Astrocyte (in vitro differentiated cells and primary cell): ENCODE results near the gene SLC9A1. TPM values are rescaled to one million over a fixed set of nuclear protein-coding genes. Genes with fewer than 3 reads are reported as not detected.
"Not testable (repeated sequence)": the region's sequence is repeated elsewhere in the genome, so short reads cannot be mapped to it uniquely, and the experiment has no call there.

Source experiments
- DNase-seq: peaks from one replicate; pipeline ENCODE4 v3.0.0-alpha.2; 2010; ENCODE audit warnings: low read depth
- FAIRE-seq: peaks from 2 replicates; lab custom pipeline; 2011; peaks lifted over from hg19 to GRCh38; lab: Jason Lieb, UNC
- H2AFZ ChIP-seq: 2 replicates; pipeline ENCODE4 v1.6.0; 2012; ENCODE audit warnings: low read depth, low read length, inconsistent platforms
- H3K27ac ChIP-seq: 2 replicates; pipeline ENCODE4 v1.5.1; 2011; ENCODE audit warnings: low read depth, low read length, inconsistent platforms
- H3K27me3 ChIP-seq: 2 replicates; pipeline ENCODE4 v1.6.0; 2011; ENCODE audit warnings: low read length, inconsistent platforms; ENCODE audit not compliant: insufficient read depth
- H3K36me3 ChIP-seq: 2 replicates; pipeline ENCODE4 v1.5.1; 2011; ENCODE audit warnings: low read length, inconsistent platforms; ENCODE audit not compliant: insufficient read depth
- H3K4me1 ChIP-seq: 2 replicates; pipeline ENCODE4 v1.5.1; 2011; ENCODE audit warnings: low read length, inconsistent platforms; ENCODE audit not compliant: insufficient read depth
- H3K4me2 ChIP-seq: 2 replicates; pipeline ENCODE4 v1.6.0; 2012; ENCODE audit warnings: low read length, inconsistent platforms
- H3K4me3 ChIP-seq: 2 replicates; pipeline ENCODE4 v1.5.1; 2011; ENCODE audit warnings: low read depth, mild to moderate bottlenecking, low read length, inconsistent platforms; ENCODE audit not compliant: insufficient read depth
- H3K79me2 ChIP-seq: 2 replicates; pipeline ENCODE4 v1.6.0; 2012; ENCODE audit warnings: mild to moderate bottlenecking, low read length, inconsistent platforms; ENCODE audit not compliant: insufficient read depth
- H3K9ac ChIP-seq: 2 replicates; pipeline ENCODE4 v1.6.0; 2012; ENCODE audit warnings: mild to moderate bottlenecking, low read length, inconsistent platforms
- H3K9me3 ChIP-seq: 2 replicates; pipeline ENCODE4 v1.5.1; 2012; ENCODE audit warnings: low read depth, mild to moderate bottlenecking, low read length, inconsistent platforms; ENCODE audit not compliant: insufficient read depth
- H4K20me1 ChIP-seq: 2 replicates; pipeline ENCODE4 v1.6.0; 2012; ENCODE audit warnings: low read length, inconsistent platforms; ENCODE audit not compliant: insufficient read depth
- H3K27ac Mint-ChIP-seq: one replicate; pipeline ENCODE4 v1.8.0; 2021; ENCODE audit warnings: mild to moderate bottlenecking, mixed read lengths; ENCODE audit not compliant: unreplicated experiment
- H3K27me3 Mint-ChIP-seq: one replicate; pipeline ENCODE4 v1.8.0; 2021; ENCODE audit warnings: low read depth, mixed read lengths; ENCODE audit not compliant: unreplicated experiment
- H3K36me3 Mint-ChIP-seq: one replicate; pipeline ENCODE4 v1.8.0; 2021; ENCODE audit warnings: low read depth, mixed read lengths; ENCODE audit not compliant: unreplicated experiment
- H3K4me1 Mint-ChIP-seq: one replicate; pipeline ENCODE4 v1.8.0; 2021; ENCODE audit warnings: low read depth, mixed read lengths; ENCODE audit not compliant: unreplicated experiment
- H3K4me3 Mint-ChIP-seq: one replicate; pipeline ENCODE4 v1.8.0; 2021; ENCODE audit warnings: mild to moderate bottlenecking, moderate library complexity, mixed read lengths; ENCODE audit not compliant: unreplicated experiment
- H3K9me3 Mint-ChIP-seq: one replicate; pipeline ENCODE4 v1.8.0; 2021; ENCODE audit warnings: mild to moderate bottlenecking, mixed read lengths; ENCODE audit not compliant: unreplicated experiment
- CTCF ChIP-seq: IDR thresholded peaks from 2 replicates; pipeline ENCODE4 v1.5.1; 2011; ENCODE audit warnings: low read depth, mild to moderate bottlenecking, inconsistent platforms, low read length, moderate library complexity; ENCODE audit not compliant: insufficient read depth
- EZH2 ChIP-seq: IDR thresholded peaks from 2 replicates; pipeline ENCODE4 v1.6.1; 2012; ENCODE audit warnings: mild to moderate bottlenecking, low read length, inconsistent platforms; ENCODE audit not compliant: insufficient read depth
- total RNA-seq: library from RNA; stranded (reverse); gene quantifications from 2 replicates; pipeline ENCODE4 v1.2.1, GENCODE V29; 2021

SLC9A1 gene
- total RNA-seq, 1 donor from 2014 or later = 49.3 TPM

GRCh38 chr1:27201295-27201694, 46.4 kb upstream of the SLC9A1 start:
- H3K27ac Mint-ChIP-seq = no peak overlapping the region

GRCh38 chr1:27193194-27193593, 38.3 kb upstream of the SLC9A1 start:
- no peaks in the 10 kb centered on the region for H3K79me2 ChIP-seq
- H3K9me3 Mint-ChIP-seq = peaks cover 5% of the 10 kb centered on the region
- H3K9ac ChIP-seq = no peak overlapping the region
- H4K20me1 ChIP-seq = no peaks in the 10 kb centered on the region
- FAIRE-seq = no peak
- no peaks in the 10 kb centered on the region for H3K9me3 ChIP-seq
- H3K4me2 ChIP-seq = no peak overlapping the region
- H3K4me3 ChIP-seq = no peak overlapping the region
- H3K27ac Mint-ChIP-seq = no peak overlapping the region
- H3K27me3 Mint-ChIP-seq = peaks cover 23% of the 10 kb centered on the region
- no peak overlapping the region for H2AFZ ChIP-seq
- DNase-seq = no peak
- H3K36me3 Mint-ChIP-seq = peaks cover 2% of the 10 kb centered on the region
- H3K27me3 ChIP-seq = peaks cover 3% of the 10 kb centered on the region
- H3K4me1 ChIP-seq = no peaks in the 10 kb centered on the region
- H3K4me1 Mint-ChIP-seq = no peaks in the 10 kb centered on the region
- TF ChIP-seq CTCF (no peak), EZH2 (no peak)
- H3K36me3 ChIP-seq = no peaks in the 10 kb centered on the region
- no peak overlapping the region for H3K27ac ChIP-seq
- H3K4me3 Mint-ChIP-seq = no peak overlapping the region

More at GRCh38 chr1:27201295-27201694, 46.4 kb upstream of the SLC9A1 start:
- H3K4me3 Mint-ChIP-seq = no peak overlapping the region
- peaks cover 20% of the 10 kb centered on the region for H3K27me3 Mint-ChIP-seq
- H3K9me3 Mint-ChIP-seq = peaks cover 2% of the 10 kb centered on the region
- FAIRE-seq = no peak
- Histone ChIP-seq H4K20me1 (no peaks in the 10 kb centered on the region), H2AFZ (no peak overlapping the region), H3K27ac (no peak overlapping the region), H3K4me3 (no peak overlapping the region), H3K4me1 (no peaks in the 10 kb centered on the region), H3K9ac (no peak overlapping the region), H3K79me2 (no peaks in the 10 kb centered on the region), H3K36me3 (no peaks in the 10 kb centered on the region), H3K9me3 (no peaks in the 10 kb centered on the region), H3K4me2 (no peak overlapping the region), H3K27me3 (peaks cover 2% of the 10 kb centered on the region)
- DNase-seq = no peak
- no peaks in the 10 kb centered on the region for H3K36me3 Mint-ChIP-seq
- no peak for TF ChIP-seq EZH2
- TF ChIP-seq CTCF = no peak
- no peaks in the 10 kb centered on the region for H3K4me1 Mint-ChIP-seq

GRCh38 chr1:27192039-27192529, 37.2 kb upstream of the SLC9A1 start:
- no peaks in the 10 kb centered on the region for H3K36me3 ChIP-seq
- H3K9me3 Mint-ChIP-seq = peaks cover 8% of the 10 kb centered on the region

GRCh38 chr1:27184665-27185064, 29.7 kb upstream of the SLC9A1 start:
- not testable (repeated sequence) for H3K4me2 ChIP-seq, H3K4me3 ChIP-seq, H3K4me3 Mint-ChIP-seq, H3K4me1 ChIP-seq, DNase-seq, H3K27me3 ChIP-seq, H3K36me3 Mint-ChIP-seq, H4K20me1 ChIP-seq, H3K79me2 ChIP-seq, H3K4me1 Mint-ChIP-seq, H2AFZ ChIP-seq, H3K36me3 ChIP-seq, H3K27ac Mint-ChIP-seq, H3K27me3 Mint-ChIP-seq, H3K9me3 ChIP-seq, H3K9ac ChIP-seq, FAIRE-seq, H3K27ac ChIP-seq
- H3K9me3 Mint-ChIP-seq = peaks cover 18% of the 10 kb centered on the region

More at GRCh38 chr1:27192039-27192529, 37.2 kb upstream of the SLC9A1 start:
- H3K27ac ChIP-seq = no peak overlapping the region
- H3K36me3 Mint-ChIP-seq = peaks cover 2% of the 10 kb centered on the region
- no peak overlapping the region for H3K9ac ChIP-seq
- H3K27me3 Mint-ChIP-seq = peaks cover 23% of the 10 kb centered on the region
- no peak for DNase-seq
- H3K9me3 ChIP-seq = no peaks in the 10 kb centered on the region
- peaks cover 3% of the 10 kb centered on the region for H3K27me3 ChIP-seq
- no peak overlapping the region for H3K4me3 Mint-ChIP-seq
- no peak overlapping the region for H3K27ac Mint-ChIP-seq
- no peaks in the 10 kb centered on the region for H4K20me1 ChIP-seq
- FAIRE-seq = no peak
- no peaks in the 10 kb centered on the region for H3K4me1 ChIP-seq
- no peaks in the 10 kb centered on the region for H3K4me1 Mint-ChIP-seq
- H3K4me2 ChIP-seq = no peak overlapping the region
- TF ChIP-seq CTCF = no peak
- TF ChIP-seq EZH2 = no peak
- no peak overlapping the region for H3K4me3 ChIP-seq
- H2AFZ ChIP-seq = no peak overlapping the region
- no peaks in the 10 kb centered on the region for H3K79me2 ChIP-seq
